Ascending aorta (tissue), 2 donors: ENCODE results near the gene ZG16B. TPM values are rescaled to one million over a fixed set of nuclear protein-coding genes. Genes with fewer than 3 reads are reported as not detected.

Source experiments
- DNase-seq, 2 donors: peaks; one replicate each; pipeline ENCODE4 v3.0.0-alpha.2; 2019; ENCODE audit warnings: low spot score in 2 of 2
- H3K27ac ChIP-seq, 2 donors: fragments of 200-600 bp; sonication (generic); one replicate each; pipeline ENCODE4 v1.5.1; 2016 to 2017; ENCODE audit warnings: mild to moderate bottlenecking in 1 of 2
- H3K27me3 ChIP-seq: fragments of 200-600 bp; sonication (generic); one replicate; pipeline ENCODE4 v1.5.1; 2017
- H3K36me3 ChIP-seq, 2 donors: fragments of 200-600 bp; sonication (generic); one replicate each; pipeline ENCODE4 v1.5.1; 2016
- H3K4me1 ChIP-seq, 2 donors: fragments of 200-600 bp; sonication (generic); one replicate each; pipeline ENCODE4 v1.5.1; 2016 to 2017; ENCODE audit warnings: mild to moderate bottlenecking in 1 of 2
- H3K4me3 ChIP-seq, 2 donors: fragments of 200-600 bp; sonication (generic); one replicate each; pipeline ENCODE4 v1.5.1; 2016 to 2017; ENCODE audit warnings: mild to moderate bottlenecking in 1 of 2
- H3K9me3 ChIP-seq, 2 donors: fragments of 200-600 bp; sonication (generic); one replicate each; pipeline ENCODE4 v1.5.1; 2016
- CTCF ChIP-seq, 3 experiments: fragments of 200-600 bp in 2 of 3; fragments of 450-650 bp in 1 of 3; sonication (generic) in 2 of 3; IDR thresholded peaks; one replicate each; pipeline ENCODE4 v1.5.1; 2016 to 2019; ENCODE audit warnings: antibody characterized with exemption in 3 of 3, mild to moderate bottlenecking in 1 of 3, moderate library complexity in 1 of 3
- intact Hi-C: fragments of 100-400 bp; cut with DNase I; formaldehyde crosslinking; loops from one replicate; pipeline ENCODE4 v1.15.1; 2023
- total RNA-seq: library from RNA; depleted of rRNA; stranded (reverse); fragments of >200 nt; gene quantifications from one replicate; pipeline ENCODE4 v1.1.0, GENCODE V29; 2016

Gene ZG16B
- total RNA-seq, 1 donor from 2014 or later: not detected

GRCh38 chr16:2799205-2799858, 30.8 kb upstream of the ZG16B start:
- Histone ChIP-seq H3K9me3 (peaks cover 0 to 9% of the 10 kb centered on the region in 2 donors), H3K27ac (no peak overlapping the region), H3K4me1 (no peaks in the 10 kb centered on the region), H3K27me3 (peaks cover 3% of the 10 kb centered on the region), H3K36me3 (no peaks in the 10 kb centered on the region), H3K4me3 (no peak overlapping the region)
- intact Hi-C loops: no loop called here
- no peak for DNase-seq
- no peak for TF ChIP-seq CTCF (IDR thresholded peaks at IDR 0.05)

GRCh38 chr16:2799859-2800226, 30.3 kb upstream of the ZG16B start:
- no peak overlapping the region for H3K4me3 ChIP-seq
- peaks cover 0 to 14% of the 10 kb centered on the region in 2 donors for H3K9me3 ChIP-seq
- no peak for TF ChIP-seq CTCF (IDR thresholded peaks at IDR 0.05)
- intact Hi-C loops: no loop called here
- H3K27me3 ChIP-seq: peaks cover 3% of the 10 kb centered on the region
- no peaks in the 10 kb centered on the region for H3K36me3 ChIP-seq
- no peaks in the 10 kb centered on the region for H3K4me1 ChIP-seq
- no peak for DNase-seq
- no peak overlapping the region for H3K27ac ChIP-seq

DNA sequence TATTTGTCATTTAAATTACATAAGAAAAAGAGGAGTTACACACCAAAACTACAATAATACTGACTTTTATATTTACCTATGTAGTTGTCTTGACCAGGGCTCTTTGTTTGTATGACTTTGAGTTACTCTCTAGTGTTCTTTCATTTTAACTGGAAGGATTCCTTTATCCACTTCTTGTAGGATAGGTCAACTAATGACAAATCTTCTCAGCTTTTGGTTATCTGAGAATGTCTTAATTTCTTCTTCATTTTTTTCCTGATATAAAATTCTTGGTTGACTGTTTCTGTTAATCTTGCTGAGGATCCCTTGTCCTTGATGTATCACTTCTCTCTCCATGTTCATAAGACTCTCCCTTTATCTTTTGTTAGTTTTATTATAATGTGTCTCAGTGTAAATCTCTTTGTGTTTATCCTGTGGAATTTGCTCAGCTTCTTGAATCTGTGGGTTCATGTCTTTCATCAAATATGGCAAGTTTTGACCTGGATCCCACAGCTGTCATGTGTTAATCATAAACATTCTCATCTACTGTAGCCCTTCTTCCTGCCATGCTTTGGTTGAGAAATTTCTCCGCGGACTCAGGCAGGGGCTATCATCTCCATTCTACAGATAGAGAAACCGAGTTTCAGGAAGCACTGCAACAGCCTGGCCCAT, 26.4 kb upstream of the ZG16B start:
- Histone ChIP-seq H3K36me3 (no peaks in the 10 kb centered on the region), H3K9me3 (peaks cover 0 to 14% of the 10 kb centered on the region in 2 donors), H3K27ac (no peak overlapping the region), H3K4me1 (no peaks in the 10 kb centered on the region), H3K27me3 (no peaks in the 10 kb centered on the region), H3K4me3 (no peak overlapping the region)
- intact Hi-C loops: no loop called here
- TF ChIP-seq CTCF (IDR thresholded peaks at IDR 0.05): no peak
- no peak for DNase-seq

DNA sequence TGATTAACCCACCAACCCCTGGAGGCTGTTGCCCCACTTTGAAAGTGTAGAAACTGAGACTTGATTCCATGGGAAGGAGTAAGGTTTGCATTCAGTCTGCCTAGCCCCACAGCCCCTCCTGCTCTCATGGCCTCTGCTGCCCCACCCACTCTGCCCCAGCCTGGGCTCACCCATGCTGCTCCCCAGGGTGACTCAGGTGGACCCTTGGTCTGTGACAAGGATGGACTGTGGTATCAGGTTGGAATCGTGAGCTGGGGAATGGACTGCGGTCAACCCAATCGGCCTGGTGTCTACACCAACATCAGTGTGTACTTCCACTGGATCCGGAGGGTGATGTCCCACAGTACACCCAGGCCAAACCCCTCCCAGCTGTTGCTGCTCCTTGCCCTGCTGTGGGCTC, 25.4 kb upstream of the ZG16B start:
- TF ChIP-seq CTCF (IDR thresholded peaks at IDR 0.05): no peak
- no peak overlapping the region for H3K4me3 ChIP-seq
- H3K36me3 ChIP-seq: no peaks in the 10 kb centered on the region
- no peak for DNase-seq
- intact Hi-C loops: no loop called here
- no peaks in the 10 kb centered on the region for H3K4me1 ChIP-seq
- no peaks in the 10 kb centered on the region for H3K27me3 ChIP-seq
- H3K9me3 ChIP-seq: peaks cover 0 to 14% of the 10 kb centered on the region in 2 donors
- no peak overlapping the region for H3K27ac ChIP-seq

DNA sequence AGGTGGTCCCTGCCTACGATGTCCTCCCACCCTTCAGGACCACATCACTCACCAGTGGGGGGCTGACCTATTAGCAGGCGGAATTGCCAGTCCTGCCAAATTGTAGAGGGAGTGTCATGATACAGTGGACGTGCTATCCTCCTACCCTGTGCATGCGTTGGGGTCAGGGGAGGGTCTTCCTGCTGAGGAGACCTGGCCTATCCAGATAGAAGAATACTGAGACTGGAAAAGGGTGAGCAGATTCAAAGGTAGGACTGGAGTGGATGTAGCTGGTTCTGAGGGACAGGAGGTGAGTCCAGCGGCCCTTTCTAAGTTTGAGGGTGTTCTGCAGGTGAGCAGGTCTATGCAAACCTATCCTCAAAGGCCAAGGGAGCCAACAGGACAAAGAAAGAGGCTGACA, 23.8 kb upstream of the ZG16B start:
- intact Hi-C loops: no loop called here
- Histone ChIP-seq H3K27ac (no peak overlapping the region), H3K4me1 (no peaks in the 10 kb centered on the region), H3K27me3 (no peaks in the 10 kb centered on the region), H3K36me3 (no peaks in the 10 kb centered on the region), H3K4me3 (no peak overlapping the region), H3K9me3 (peaks cover 0 to 14% of the 10 kb centered on the region in 2 donors)
- no peak for TF ChIP-seq CTCF (IDR thresholded peaks at IDR 0.05)
- no peak for DNase-seq
